PC-3 (cell line): ENCODE results near the gene HMGXB4. TPM values are rescaled to one million over a fixed set of nuclear protein-coding genes. Genes with fewer than 3 reads are reported as not detected.

ENCODE experiments used
- ATAC-seq: fragments of 200-7000 bp; cut with Tn5 transposase; 2 replicates; pipeline ENCODE4 v1.9.1; 2020; ENCODE audit warnings: mild to moderate bottlenecking, moderate library complexity
- BruUV-seq: library from RNA; stranded (reverse); fragments of 400-500 nt; replicated peaks from 2 replicates; lab custom pipeline; 2021; lab: Mats Ljungman, UMichigan
- CTCF ChIA-PET: fragments of 300-600 bp; sonication (Branson Sonifier 250); formaldehyde crosslinking; loops from one replicate; lab custom pipeline; 2022; ENCODE audit warnings: antibody characterized with exemption; lab: Charles Lee
- POLR2A ChIA-PET: fragments of 300-600 bp; sonication (Branson Sonifier 250); formaldehyde crosslinking; loops from one replicate; lab custom pipeline; 2022; ENCODE audit warnings: antibody characterized with exemption; ENCODE audit not compliant: unreplicated experiment; lab: Charles Lee
- DNase-seq: peaks from one replicate; pipeline ENCODE4 v3.0.0-alpha.2; 2015
- H2AFZ ChIP-seq: fragments of 300-600 bp; sonication (generic); 2 replicates; pipeline ENCODE4 v1.6.0; 2016; ENCODE audit warnings: antibody characterized with exemption, low read length
- H3F3A ChIP-seq: fragments of 300-600 bp; sonication (generic); one replicate; pipeline ENCODE4 v1.6.0; 2017; ENCODE audit warnings: antibody characterized with exemption, low read length, control low read depth, mild to moderate bottlenecking; ENCODE audit not compliant: unreplicated experiment
- H3K27ac ChIP-seq: fragments of 300-600 bp; sonication (generic); 2 replicates; pipeline ENCODE4 v1.5.1; 2016; ENCODE audit warnings: mild to moderate bottlenecking, low read length
- H3K27me3 ChIP-seq: fragments of 300-600 bp; sonication (generic); 2 replicates; pipeline ENCODE4 v1.6.1; 2016; ENCODE audit warnings: low read length, mixed read lengths
- H3K36me3 ChIP-seq: fragments of 300-600 bp; sonication (generic); 2 replicates; pipeline ENCODE4 v1.6.1; 2016; ENCODE audit warnings: low read depth, mixed run types, low read length, mixed read lengths
- H3K4me1 ChIP-seq: fragments of 300-600 bp; sonication (generic); 2 replicates; pipeline ENCODE4 v1.5.1; 2016; ENCODE audit warnings: low read length; ENCODE audit not compliant: insufficient read depth
- H3K4me2 ChIP-seq: fragments of 300-600 bp; sonication (generic); 2 replicates; pipeline ENCODE4 v1.6.0; 2016; ENCODE audit warnings: low read length
- H3K4me3 ChIP-seq: fragments of 300-600 bp; sonication (generic); 2 replicates; pipeline ENCODE4 v1.5.1; 2016; ENCODE audit warnings: mild to moderate bottlenecking, low read length, mixed read lengths
- H3K79me2 ChIP-seq: fragments of 300-600 bp; sonication (generic); 2 replicates; pipeline ENCODE4 v1.6.1; 2017; ENCODE audit warnings: low read length, mixed read lengths
- H3K9ac ChIP-seq: fragments of 300-600 bp; sonication (generic); 2 replicates; pipeline ENCODE4 v1.6.0; 2016; ENCODE audit warnings: mild to moderate bottlenecking, low read length
- H3K9me2 ChIP-seq: fragments of 300-600 bp; sonication (generic); replicated peaks from 2 replicates; pipeline ENCODE4 v1.6.1; 2016; ENCODE audit warnings: mixed run types, low read length, mixed read lengths
- H3K9me3 ChIP-seq: fragments of 300-600 bp; sonication (generic); 2 replicates; pipeline ENCODE4 v1.6.1; 2016; ENCODE audit warnings: low read length, mixed read lengths
- H4K20me1 ChIP-seq: fragments of 300-600 bp; sonication (generic); 2 replicates; pipeline ENCODE4 v1.6.1; 2016; ENCODE audit warnings: low read length, mixed read lengths
- EZH2 ChIP-seq: fragments of 300-600 bp; sonication (generic); IDR thresholded peaks from one replicate; pipeline ENCODE4 v1.6.1; 2017; ENCODE audit warnings: antibody characterized with exemption, mild to moderate bottlenecking, low read length; ENCODE audit not compliant: unreplicated experiment
- EZH2phosphoT487 ChIP-seq: fragments of 300-600 bp; sonication (generic); IDR thresholded peaks from 2 replicates; pipeline ENCODE4 v1.6.1; 2018; ENCODE audit warnings: mild to moderate bottlenecking, antibody characterized with exemption, low read length, borderline replicate concordance
- intact Hi-C: fragments of 100-400 bp; cut with micrococcal nuclease; formaldehyde crosslinking; loops from 2 replicates; pipeline ENCODE4 v1.9.0; 2023
- total RNA-seq: library from RNA; depleted of rRNA; stranded (reverse); fragments of >200 nt; gene quantifications from 2 replicates; pipeline ENCODE4 v1.2.3, GENCODE V29; 2014
- TF ChIP-seq, protein P1 (sequence below): fragments of 300-600 bp; sonication (generic); conservative IDR thresholded peaks from 2 replicates; pipeline ENCODE4 v1.5.1; 2017; ENCODE audit warnings: antibody characterized with exemption, low read depth, mild to moderate bottlenecking, low read length

HMGXB4 gene
- total RNA-seq, 1 experiment from 2014 or later: 12.9 TPM

- H3K9me2 ChIP-seq: no peaks in the 10 kb centered on the region
- DNase-seq (no peak), ATAC-seq (no peak)
- H3K4me3 ChIP-seq: no peak overlapping the region
- intact Hi-C loops: no loop called here
- H3K4me1 ChIP-seq: no peaks in the 10 kb centered on the region
- no peaks in the 10 kb centered on the region for H3F3A ChIP-seq
- peaks cover 35% of the 10 kb centered on the region for H3K79me2 ChIP-seq
- no TSS peak for BruUV-seq
- no peak overlapping the region for H3K4me2 ChIP-seq
- no peak overlapping the region for H3K9ac ChIP-seq
- POLR2A ChIA-PET: no interaction called here
- H3K27me3 ChIP-seq: no peaks in the 10 kb centered on the region
- no peaks in the 10 kb centered on the region for H3K9me3 ChIP-seq
- no peak overlapping the region for H2AFZ ChIP-seq
- no peak for TF ChIP-seq EZH2phosphoT487
- TF ChIP-seq EZH2: no peak
- no peak overlapping the region for H3K27ac ChIP-seq
- peaks cover 63% of the 10 kb centered on the region for H3K36me3 ChIP-seq
- CTCF ChIA-PET: no interaction called here
- 0 out of 2 replicates have a peak, but pooled peaks cover 8% of the 10 kb centered on the region for H4K20me1 ChIP-seq
Observed at GRCh38 chr22:35264986-35265385, 7.7 kb downstream of the HMGXB4 start.

DNA sequence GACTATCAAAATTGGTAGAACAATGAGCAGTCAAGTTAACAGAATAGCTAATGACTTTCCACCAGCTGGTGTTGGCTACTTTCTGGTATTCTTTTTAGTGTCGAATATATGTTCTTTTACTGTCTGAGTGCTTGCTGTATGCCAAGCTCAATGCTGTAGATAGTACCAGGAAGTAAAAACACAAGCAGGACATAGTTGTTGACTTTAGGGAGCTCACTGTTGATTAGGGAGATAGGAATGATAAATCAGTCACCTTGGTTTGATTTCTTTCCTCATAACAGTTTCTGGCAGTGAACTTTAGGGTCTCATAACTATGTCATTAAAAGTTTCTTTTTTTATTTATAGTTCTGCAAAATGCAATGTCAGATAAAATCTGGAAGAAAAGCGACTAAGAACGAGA lies 9.0 kb downstream of the HMGXB4 start:
- peaks cover 27% of the 10 kb centered on the region for H3K79me2 ChIP-seq
- peaks cover 68% of the 10 kb centered on the region for H3K36me3 ChIP-seq
- no TSS peak for BruUV-seq
- H3K9me2 ChIP-seq: no peaks in the 10 kb centered on the region
- no peak overlapping the region for H3K4me2 ChIP-seq
- no peaks in the 10 kb centered on the region for H3K9me3 ChIP-seq
- H2AFZ ChIP-seq: no peak overlapping the region
- H3K4me3 ChIP-seq: no peak overlapping the region
- DNase-seq (no peak), ATAC-seq (no peak)
- ChIA-PET POLR2A (interaction anchor here (0.6 kb wide), 1 partner anchor 322 kb away, joined by 3 read pairs; no protein-coding TSS in a partner anchor), CTCF (no interaction called here)
- intact Hi-C loops: no loop called here
- H3K4me1 ChIP-seq: no peaks in the 10 kb centered on the region
- no peaks in the 10 kb centered on the region for H3F3A ChIP-seq
- H3K27ac ChIP-seq: no peak overlapping the region
- no peaks in the 10 kb centered on the region for H3K27me3 ChIP-seq
- 0 out of 2 replicates have a peak, but pooled peaks cover 8% of the 10 kb centered on the region for H4K20me1 ChIP-seq
- TF ChIP-seq EZH2phosphoT487 (no peak), EZH2 (no peak)
- TF ChIP-seq, protein P1, sequence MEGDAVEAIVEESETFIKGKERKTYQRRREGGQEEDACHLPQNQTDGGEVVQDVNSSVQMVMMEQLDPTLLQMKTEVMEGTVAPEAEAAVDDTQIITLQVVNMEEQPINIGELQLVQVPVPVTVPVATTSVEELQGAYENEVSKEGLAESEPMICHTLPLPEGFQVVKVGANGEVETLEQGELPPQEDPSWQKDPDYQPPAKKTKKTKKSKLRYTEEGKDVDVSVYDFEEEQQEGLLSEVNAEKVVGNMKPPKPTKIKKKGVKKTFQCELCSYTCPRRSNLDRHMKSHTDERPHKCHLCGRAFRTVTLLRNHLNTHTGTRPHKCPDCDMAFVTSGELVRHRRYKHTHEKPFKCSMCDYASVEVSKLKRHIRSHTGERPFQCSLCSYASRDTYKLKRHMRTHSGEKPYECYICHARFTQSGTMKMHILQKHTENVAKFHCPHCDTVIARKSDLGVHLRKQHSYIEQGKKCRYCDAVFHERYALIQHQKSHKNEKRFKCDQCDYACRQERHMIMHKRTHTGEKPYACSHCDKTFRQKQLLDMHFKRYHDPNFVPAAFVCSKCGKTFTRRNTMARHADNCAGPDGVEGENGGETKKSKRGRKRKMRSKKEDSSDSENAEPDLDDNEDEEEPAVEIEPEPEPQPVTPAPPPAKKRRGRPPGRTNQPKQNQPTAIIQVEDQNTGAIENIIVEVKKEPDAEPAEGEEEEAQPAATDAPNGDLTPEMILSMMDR: no peak
- H3K9ac ChIP-seq: no peak overlapping the region

- Histone ChIP-seq H3K36me3 (peaks cover 58% of the 10 kb centered on the region), H3K27me3 (no peaks in the 10 kb centered on the region), H3K9ac (no peak overlapping the region), H4K20me1 (0 out of 2 replicates have a peak, but pooled peaks cover 8% of the 10 kb centered on the region), H3K27ac (no peak overlapping the region), H3K4me1 (no peaks in the 10 kb centered on the region), H3K9me3 (no peaks in the 10 kb centered on the region), H3K4me2 (no peak overlapping the region), H3K4me3 (no peak overlapping the region), H3F3A (no peaks in the 10 kb centered on the region), H2AFZ (no peak overlapping the region), H3K9me2 (no peaks in the 10 kb centered on the region), H3K79me2 (peaks cover 31% of the 10 kb centered on the region)
- TF ChIP-seq EZH2phosphoT487: no peak
- TF ChIP-seq EZH2: no peak
- TF ChIP-seq, protein P1: no peak
- BruUV-seq: no TSS peak
- CTCF ChIA-PET: no interaction called here
- DNase-seq (no peak), ATAC-seq (no peak)
- intact Hi-C loops: no loop called here
- POLR2A ChIA-PET: no interaction called here
Observed at GRCh38 chr22:35269630-35270029, 12.3 kb downstream of the HMGXB4 start.
